MM.1S (cell line): ENCODE data around the gene VANGL2.

Experiments
- EZH2phosphoT487 ChIP-seq: fragments of 300-600 bp; sonication (generic); IDR thresholded peaks from 2 replicates; pipeline ENCODE4 v1.6.1; 2018; ENCODE audit warnings: antibody characterized with exemption, low read length
- TF ChIP-seq, protein P1 (sequence below): fragments of 300-600 bp; sonication (generic); IDR thresholded peaks from 2 replicates; pipeline ENCODE4 v1.5.1; 2016; ENCODE audit warnings: antibody characterized with exemption, low read length, mixed read lengths

DNA sequence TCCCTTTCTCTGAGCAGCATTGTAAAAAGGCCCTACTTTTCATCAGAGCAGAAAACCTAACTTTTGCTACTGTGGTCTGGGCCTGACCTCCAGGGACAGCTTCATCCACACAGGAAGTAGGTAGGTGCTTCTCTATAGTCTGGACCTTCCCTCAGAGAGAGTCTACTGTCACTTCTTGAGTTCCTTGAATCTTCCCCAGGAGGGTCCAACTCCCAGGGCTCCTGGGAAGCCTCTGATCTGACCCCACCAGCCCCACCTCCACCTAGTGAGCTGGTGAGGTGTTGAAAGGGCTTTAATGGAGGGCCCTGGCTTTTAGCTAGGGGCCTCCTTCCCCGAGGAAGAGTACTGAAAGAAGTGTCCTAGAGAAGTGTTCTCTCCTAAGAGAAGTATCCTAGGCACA lies 2.7 kb upstream of the VANGL2 start:
- TF ChIP-seq EZH2phosphoT487 = no peak
- TF ChIP-seq, protein P1, sequence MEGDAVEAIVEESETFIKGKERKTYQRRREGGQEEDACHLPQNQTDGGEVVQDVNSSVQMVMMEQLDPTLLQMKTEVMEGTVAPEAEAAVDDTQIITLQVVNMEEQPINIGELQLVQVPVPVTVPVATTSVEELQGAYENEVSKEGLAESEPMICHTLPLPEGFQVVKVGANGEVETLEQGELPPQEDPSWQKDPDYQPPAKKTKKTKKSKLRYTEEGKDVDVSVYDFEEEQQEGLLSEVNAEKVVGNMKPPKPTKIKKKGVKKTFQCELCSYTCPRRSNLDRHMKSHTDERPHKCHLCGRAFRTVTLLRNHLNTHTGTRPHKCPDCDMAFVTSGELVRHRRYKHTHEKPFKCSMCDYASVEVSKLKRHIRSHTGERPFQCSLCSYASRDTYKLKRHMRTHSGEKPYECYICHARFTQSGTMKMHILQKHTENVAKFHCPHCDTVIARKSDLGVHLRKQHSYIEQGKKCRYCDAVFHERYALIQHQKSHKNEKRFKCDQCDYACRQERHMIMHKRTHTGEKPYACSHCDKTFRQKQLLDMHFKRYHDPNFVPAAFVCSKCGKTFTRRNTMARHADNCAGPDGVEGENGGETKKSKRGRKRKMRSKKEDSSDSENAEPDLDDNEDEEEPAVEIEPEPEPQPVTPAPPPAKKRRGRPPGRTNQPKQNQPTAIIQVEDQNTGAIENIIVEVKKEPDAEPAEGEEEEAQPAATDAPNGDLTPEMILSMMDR = no peak
